A549 (cell line): ENCODE results near the gene COMMD3. TPM values are rescaled to one million over a fixed set of nuclear protein-coding genes. Genes with fewer than 3 reads are reported as not detected.

Experiments
- ATAC-seq, 2 experiments: fragments of 200-7000 bp in 1 of 2; fragments of >200 bp in 1 of 2; cut with Nextera tagmentation in 1 of 2; cut with Tn5 transposase in 1 of 2; 3 replicates each; pipeline versions ENCODE4 v1.8.0 to v1.9.1; 2018 to 2020; ENCODE audit warnings: mild to moderate bottlenecking in 1 of 2, moderate library complexity in 1 of 2
- CTCF ChIA-PET: fragments of 300-600 bp; sonication (Branson Sonifier 250); formaldehyde crosslinking; extraction: SDS; loops from one replicate; lab custom pipeline; 2021; ENCODE audit warnings: antibody characterized with exemption, inconsistent platforms; lab: Yijun Ruan, JAX
- POLR2A ChIA-PET: fragments of 350-600 bp; formaldehyde crosslinking; extraction: SDS; loops from one replicate; lab custom pipeline; 2021; ENCODE audit warnings: antibody characterized with exemption, inconsistent platforms; lab: Yijun Ruan, JAX
- DNase-seq, 2 experiments: peaks; one replicate each; pipeline versions ENCODE4 v3.0.0 to v3.0.0-alpha.2; 2011 to 2016; ENCODE audit warnings: low read depth in 1 of 2, low spot score in 1 of 2
- FAIRE-seq: peaks from 2 replicates; lab custom pipeline; 2011; peaks lifted over from hg19 to GRCh38; lab: Jason Lieb, UNC
- H3K27ac ChIP-seq, 2 experiments: fragments of >200 bp; sonication (Bioruptor Twin); formaldehyde crosslinking; 3 replicates each; pipeline ENCODE4 v1.5.1; 2016 to 2017
- H3K4me1 ChIP-seq: fragments of >200 bp; sonication (Bioruptor Twin); formaldehyde crosslinking; 3 replicates; pipeline ENCODE4 v1.6.1; 2016
- H3K4me2 ChIP-seq: fragments of >200 bp; sonication (Bioruptor Twin); formaldehyde crosslinking; 3 replicates; pipeline ENCODE4 v1.6.1; 2016
- H3K4me3 ChIP-seq: fragments of >200 bp; sonication (Bioruptor Twin); formaldehyde crosslinking; 3 replicates; pipeline ENCODE4 v1.5.1; 2016
- H3K9me3 ChIP-seq: fragments of >200 bp; sonication (Bioruptor Twin); formaldehyde crosslinking; 3 replicates; pipeline ENCODE4 v1.6.1; 2016
- ATOH8 ChIP-seq: fragments of 250-450 bp; sonication (Bioruptor Pico); IDR thresholded peaks from 2 replicates; pipeline ENCODE4 v1.5.0; 2020; ENCODE audit warnings: low read depth, mild to moderate bottlenecking, moderate library complexity
- BCL3 ChIP-seq: fragments of >200 bp; sonication (Bioruptor Twin); formaldehyde crosslinking; IDR thresholded peaks from 3 replicates; pipeline ENCODE4 v1.6.1; 2016
- CBX8 ChIP-seq: fragments of 200-600 bp; sonication (generic); IDR thresholded peaks from 2 replicates; pipeline ENCODE4 v1.6.1; 2016
- CTCF ChIP-seq: fragments of >200 bp; sonication (Bioruptor Twin); formaldehyde crosslinking; IDR thresholded peaks from 3 replicates; pipeline ENCODE4 v1.5.1; 2016
- HOXA7 ChIP-seq: fragments of 250-450 bp; sonication (Bioruptor Pico); IDR thresholded peaks from 2 replicates; pipeline ENCODE4 v1.5.0; 2020; ENCODE audit warnings: mild to moderate bottlenecking, moderate library complexity
- HOXB5 ChIP-seq: fragments of 250-450 bp; sonication (Bioruptor Pico); IDR thresholded peaks from 2 replicates; pipeline ENCODE4 v1.5.0; 2020; ENCODE audit warnings: mild to moderate bottlenecking, moderate library complexity
- JUN ChIP-seq, 2 experiments: fragments of >200 bp; sonication (Bioruptor Twin); formaldehyde crosslinking; IDR thresholded peaks; 2 replicates in 1 of 2; 3 replicates in 1 of 2; pipeline ENCODE4 v1.6.1; 2016 to 2017
- KDM1A ChIP-seq: fragments of 200-600 bp; sonication (generic); IDR thresholded peaks from 2 replicates; pipeline ENCODE4 v1.6.1; 2016; ENCODE audit warnings: low read depth, mild to moderate bottlenecking
- MAFK ChIP-seq: fragments of 450-650 bp; IDR thresholded peaks from 2 replicates; pipeline ENCODE4 v1.6.1; 2014; ENCODE audit not compliant: partially characterized antibody
- NFE2L2 ChIP-seq: fragments of 150-350 bp; conservative IDR thresholded peaks from 2 replicates; pipeline ENCODE4 v1.6.1; 2014; ENCODE audit warnings: low read length
- PBX3 ChIP-seq: IDR thresholded peaks from 2 replicates; pipeline ENCODE4 v1.6.1; 2012
- PHF8 ChIP-seq: fragments of 200-600 bp; sonication (generic); IDR thresholded peaks from 2 replicates; pipeline ENCODE4 v1.6.1; 2016; ENCODE audit warnings: low read depth, mild to moderate bottlenecking, antibody characterized with exemption, moderate library complexity, borderline replicate concordance
- POLR2A ChIP-seq: IDR thresholded peaks from 2 replicates; pipeline ENCODE4 v1.6.1; 2012; ENCODE audit warnings: mild to moderate bottlenecking, low read length
- POLR2AphosphoS2 ChIP-seq: conservative IDR thresholded peaks from 2 replicates; pipeline ENCODE4 v1.6.1; 2012; ENCODE audit warnings: low read length, improper control_type of control experiment, inconsistent platforms
- RARB ChIP-seq: fragments of 250-450 bp; sonication (Bioruptor Pico); IDR thresholded peaks from 2 replicates; pipeline ENCODE4 v1.8.0; 2021; ENCODE audit warnings: mild to moderate bottlenecking, moderate library complexity
- RCOR1 ChIP-seq: fragments of 150-350 bp; IDR thresholded peaks from 2 replicates; pipeline ENCODE4 v1.6.1; 2014; ENCODE audit warnings: antibody characterized with exemption, low read length, low read depth
- RFX5 ChIP-seq: fragments of 450-650 bp; IDR thresholded peaks from 2 replicates; pipeline ENCODE4 v1.7.1; 2014; ENCODE audit warnings: antibody characterized with exemption, mild to moderate bottlenecking, moderate library complexity
- SMC3 ChIP-seq: fragments of >200 bp; sonication (Bioruptor Twin); formaldehyde crosslinking; IDR thresholded peaks from 3 replicates; pipeline ENCODE4 v1.6.1; 2018; ENCODE audit warnings: inconsistent platforms
- TFCP2L1 ChIP-seq: fragments of 250-450 bp; sonication (Bioruptor Pico); IDR thresholded peaks from 2 replicates; pipeline ENCODE4 v1.5.0; 2021; ENCODE audit warnings: mild to moderate bottlenecking
- ZC3H11A ChIP-seq: fragments of 450-650 bp; IDR thresholded peaks from 2 replicates; pipeline ENCODE4 v1.6.1; 2014; ENCODE audit warnings: antibody characterized with exemption, mild to moderate bottlenecking
- WGBS: methylation state at CpG from one replicate; pipeline ENCODE4 v1.1.6; 2017; ENCODE audit errors: missing lambda C conversion rate; 5-methylcytosine and 5-hydroxymethylcytosine counted together
- polyA plus RNA-seq, 4 experiments: library from polyadenylated mRNA; depleted of rRNA in 3 of 4; stranded (reverse); fragments of >200 nt; fragmentation: RNase III in 1 of 4; extraction: RNeasy Plus Mini Kit Qiagen cat#74134 plus additional on column Dnase treatment in 1 of 4; gene quantifications; 2 replicates in 3 of 4; 3 replicates in 1 of 4; pipeline ENCODE4 v1.2.3, GENCODE V29; 2011 to 2017

COMMD3 gene
- polyA plus RNA-seq, 2 of the 4 experiments (the other 2 are of a cell fraction) = 42.2 to 70.8 TPM

- TF ChIP-seq POLR2AphosphoS2 (no peak), NFE2L2 (no peak), ZC3H11A (no peak), CTCF (no peak), TFCP2L1 (no peak), HOXA7 (CRISPR knock-in tag) (no peak), PHF8 (no peak), RCOR1 (no peak), KDM1A (no peak), RFX5 (no peak), ATOH8 (CRISPR knock-in tag) (no peak), HOXB5 (no peak), POLR2A (no peak)
- DNase-seq (no peak), FAIRE-seq (no peak), ATAC-seq (no peak)
- no peaks in the 10 kb centered on the region for H3K4me1 ChIP-seq
- H3K4me2 ChIP-seq = no peak overlapping the region
- 88% methylated on average over 4 of the region's 4 CpGs for WGBS
- H3K9me3 ChIP-seq = no peaks in the 10 kb centered on the region
- ChIA-PET POLR2A (no interaction called here), CTCF (interaction anchor here (1.0 kb wide), 1 partner anchor 9 kb away, joined by 4 read pairs; no protein-coding TSS in a partner anchor)
- H3K27ac ChIP-seq = no peak overlapping the region
- H3K4me3 ChIP-seq = no peak overlapping the region
These were observed 52.2 kb downstream of the COMMD3 start for GRCh38 chr10:22368402-22368801.

- Histone ChIP-seq H3K4me1 (no peaks in the 10 kb centered on the region), H3K9me3 (no peaks in the 10 kb centered on the region), H3K4me3 (no peak overlapping the region), H3K4me2 (no peak overlapping the region; the same call in 2 of the 3 replicates), H3K27ac (no peak overlapping the region)
- DNase-seq (no peak), ATAC-seq (no peak), FAIRE-seq (no peak)
- ChIA-PET CTCF (interaction anchor here (1.0 kb wide), 1 partner anchor 8 kb away, joined by 4 read pairs; no protein-coding TSS in a partner anchor), POLR2A (no interaction called here)
- 49% methylated on average over 2 of the region's 2 CpGs for WGBS
- TF ChIP-seq MAFK (no peak), JUN (IDR thresholded peaks at IDR 0.05) (no peak), CTCF (no peak), BCL3 (no peak), CBX8 (no peak), PBX3 (no peak), KDM1A (no peak), SMC3 (no peak), RARB (CRISPR knock-in tag) (no peak)
These were observed 52.8 kb downstream of the COMMD3 start for GRCh38 chr10:22368981-22369380.
